Endothelial cell of umbilical vein (primary cell): Measurements from ENCODE around the gene SENP6. TPM values are rescaled to one million over a fixed set of nuclear protein-coding genes. Genes with fewer than 3 reads are reported as not detected.

Source experiments
- Bru-seq: library from RNA; stranded (reverse); fragments of 400-500 nt; gene quantifications from one replicate; lab custom pipeline; 2021; lab: Mats Ljungman, UMichigan
- BruChase-seq, 2 experiments: library from RNA; stranded (reverse); fragments of 400-500 nt; gene quantifications; one replicate each; lab custom pipeline; 2021; lab: Mats Ljungman, UMichigan
- BruUV-seq: library from RNA; stranded (reverse); fragments of 400-500 nt; replicated peaks from 2 replicates; lab custom pipeline; 2021; lab: Mats Ljungman, UMichigan
- CTCF ChIA-PET: fragments of 300-600, 350-600 bp; sonication (Branson Sonifier 250); formaldehyde crosslinking; loops from one replicate; lab custom pipeline; 2021; ENCODE audit warnings: antibody characterized with exemption, inconsistent platforms; lab: Charles Lee
- POLR2A ChIA-PET: fragments of 300-600, 350-600 bp; sonication (Branson Sonifier 250); formaldehyde crosslinking; loops from one replicate; lab custom pipeline; 2021; ENCODE audit warnings: antibody characterized with exemption, inconsistent platforms; lab: Charles Lee
- DNase-seq: peaks from one replicate; pipeline ENCODE4 v3.0.0-alpha.2; 2011; ENCODE audit warnings: low read depth, low spot score
- FAIRE-seq: peaks from 2 replicates; lab custom pipeline; 2011; peaks lifted over from hg19 to GRCh38; lab: Jason Lieb, UNC
- H2AFZ ChIP-seq: 2 replicates; pipeline ENCODE4 v1.6.0; 2012; ENCODE audit warnings: low read depth, low read length, control low read depth, inconsistent platforms
- H3K27ac ChIP-seq: 2 replicates; pipeline ENCODE4 v1.5.1; 2011; ENCODE audit warnings: low read depth, mild to moderate bottlenecking, control low read depth, low read length, moderate library complexity; ENCODE audit not compliant: insufficient read depth
- H3K27me3 ChIP-seq, 2 experiments: 2 replicates each; pipeline versions ENCODE4 v1.6.0 to v1.6.1; 2011; ENCODE audit warnings: low read length in 2 of 2, mixed read lengths in 1 of 2; ENCODE audit not compliant: control insufficient read depth in 2 of 2, insufficient read depth in 2 of 2
- H3K36me3 ChIP-seq, 2 experiments: 2 replicates in 1 of 2; 3 replicates in 1 of 2; pipeline ENCODE4 v1.5.1; 2011; ENCODE audit warnings: low read length in 2 of 2, mild to moderate bottlenecking in 1 of 2, moderate library complexity in 1 of 2; ENCODE audit not compliant: control insufficient read depth in 2 of 2, insufficient read depth in 2 of 2; ENCODE audit errors: extremely low read depth in 1 of 2
- H3K4me1 ChIP-seq: 3 replicates; pipeline ENCODE4 v1.5.1; 2011; ENCODE audit warnings: mild to moderate bottlenecking, low read length; ENCODE audit not compliant: control insufficient read depth, insufficient read depth; ENCODE audit errors: extremely low read depth
- H3K4me2 ChIP-seq: 2 replicates; pipeline ENCODE4 v1.6.1; 2011; ENCODE audit warnings: low read length, control low read depth, mixed read lengths; ENCODE audit not compliant: insufficient read depth
- H3K4me3 ChIP-seq, 3 experiments: fragments of 200-600 bp in 1 of 3; sonication (generic), shearing (Covaris generic) in 1 of 3; replicated peaks in 1 of 3; 2 replicates each; pipeline ENCODE4 v1.5.1; 2011 to 2016; ENCODE audit warnings: control low read depth in 3 of 3, low read length in 3 of 3, mild to moderate bottlenecking in 2 of 3, inconsistent platforms in 1 of 3, low read depth in 1 of 3, moderate library complexity in 1 of 3; ENCODE audit not compliant: insufficient read depth in 1 of 3
- H3K79me2 ChIP-seq: 2 replicates; pipeline ENCODE4 v1.6.0; 2012; ENCODE audit warnings: low read length, inconsistent platforms; ENCODE audit not compliant: control insufficient read depth, insufficient read depth
- H3K9ac ChIP-seq: replicated peaks from 2 replicates; pipeline ENCODE3; 2011; ENCODE audit warnings: low read length, control low read depth; ENCODE audit not compliant: insufficient read depth; ENCODE audit errors: extremely low read depth
- H3K9me1 ChIP-seq: replicated peaks from 3 replicates; pipeline ENCODE4 v1.6.0; 2011; ENCODE audit warnings: mild to moderate bottlenecking, low read length; ENCODE audit not compliant: control insufficient read depth, insufficient read depth; ENCODE audit errors: extremely low read depth
- H3K9me3 ChIP-seq: replicated peaks from 2 replicates; pipeline ENCODE4 v1.5.1; 2012; ENCODE audit warnings: low read length, inconsistent platforms; ENCODE audit not compliant: control insufficient read depth, insufficient read depth
- H4K20me1 ChIP-seq: replicated peaks from 2 replicates; pipeline ENCODE3; 2011; ENCODE audit warnings: mild to moderate bottlenecking, low read length; ENCODE audit not compliant: control insufficient read depth, insufficient read depth; ENCODE audit errors: extremely low read depth
- GATA2 ChIP-seq: IDR thresholded peaks from 2 replicates; pipeline ENCODE4 v1.7.0; 2011; ENCODE audit warnings: low read depth, mild to moderate bottlenecking, moderate library complexity, mixed read lengths, low read length; ENCODE audit not compliant: insufficient read length, insufficient read depth
- POLR2A ChIP-seq: IDR thresholded peaks from 2 replicates; pipeline ENCODE4 v1.6.1; 2012; ENCODE audit warnings: low read depth, mild to moderate bottlenecking, control low read depth, low read length
- POLR2AphosphoS5 ChIP-seq: IDR thresholded peaks from 2 replicates; pipeline ENCODE4 v1.6.1; 2012; ENCODE audit warnings: low read depth, mild to moderate bottlenecking, control low read depth, low read length, moderate library complexity; ENCODE audit not compliant: insufficient read depth
- dilution Hi-C: fragments of 300-500 bp; cut with MboI; formaldehyde crosslinking; loops from one replicate; pipeline ENCODE4 v1.15.0; 2019; ENCODE audit warnings: low sequenced_read_pairs; ENCODE audit not compliant: extremely low pct_ligation_motif_present
- intact Hi-C: fragments of 100-400 bp; cut with micrococcal nuclease; formaldehyde crosslinking; loops from one replicate; pipeline ENCODE4 v1.10.0; 2022
- long read RNA-seq: library from polyadenylated mRNA; stranded (forward); transcript quantifications from one replicate; pipeline ENCODE4 v2.0.0, GENCODE V29; 2021
- polyA minus RNA-seq, 3 experiments: library from RNA; depleted of rRNA, polyadenylated mRNA; stranded (reverse); fragments of >200 nt; gene quantifications; 1 replicate in 1 of 3; 2 replicates in 2 of 3; pipeline ENCODE4 v1.2.3, GENCODE V29; 2011
- polyA plus RNA-seq, 4 experiments: library from polyadenylated mRNA; depleted of rRNA in 3 of 4; stranded (reverse) in 3 of 4; unstranded in 1 of 4; fragments of >200 nt; gene quantifications; 2 replicates each; pipeline versions ENCODE4 v1.2.1 to v1.2.3, GENCODE V29; 2011 to 2012; ENCODE audit warnings: missing spikeins in 1 of 4
- total RNA-seq: library from RNA; stranded (reverse); gene quantifications from 2 replicates; pipeline ENCODE4 v1.2.3, GENCODE V29; 2021
- TF ChIP-seq, protein P1 (sequence below), 2 donors: IDR thresholded peaks; 1 replicate in 1 of 2; 2 replicates in 1 of 2; pipeline ENCODE4 v1.5.1; 2011; ENCODE audit warnings: low read length in 2 of 2, mild to moderate bottlenecking in 2 of 2, moderate library complexity in 2 of 2, control low read depth in 1 of 2, inconsistent platforms in 1 of 2, low read depth in 1 of 2; ENCODE audit not compliant: insufficient read depth in 1 of 2; ENCODE audit errors: extremely low read depth in 1 of 2
- TF ChIP-seq, protein P2 (sequence below): IDR thresholded peaks from 2 replicates; pipeline ENCODE4 v1.6.1; 2011; ENCODE audit not compliant: insufficient read depth, insufficient read length

SENP6 gene, protein sequence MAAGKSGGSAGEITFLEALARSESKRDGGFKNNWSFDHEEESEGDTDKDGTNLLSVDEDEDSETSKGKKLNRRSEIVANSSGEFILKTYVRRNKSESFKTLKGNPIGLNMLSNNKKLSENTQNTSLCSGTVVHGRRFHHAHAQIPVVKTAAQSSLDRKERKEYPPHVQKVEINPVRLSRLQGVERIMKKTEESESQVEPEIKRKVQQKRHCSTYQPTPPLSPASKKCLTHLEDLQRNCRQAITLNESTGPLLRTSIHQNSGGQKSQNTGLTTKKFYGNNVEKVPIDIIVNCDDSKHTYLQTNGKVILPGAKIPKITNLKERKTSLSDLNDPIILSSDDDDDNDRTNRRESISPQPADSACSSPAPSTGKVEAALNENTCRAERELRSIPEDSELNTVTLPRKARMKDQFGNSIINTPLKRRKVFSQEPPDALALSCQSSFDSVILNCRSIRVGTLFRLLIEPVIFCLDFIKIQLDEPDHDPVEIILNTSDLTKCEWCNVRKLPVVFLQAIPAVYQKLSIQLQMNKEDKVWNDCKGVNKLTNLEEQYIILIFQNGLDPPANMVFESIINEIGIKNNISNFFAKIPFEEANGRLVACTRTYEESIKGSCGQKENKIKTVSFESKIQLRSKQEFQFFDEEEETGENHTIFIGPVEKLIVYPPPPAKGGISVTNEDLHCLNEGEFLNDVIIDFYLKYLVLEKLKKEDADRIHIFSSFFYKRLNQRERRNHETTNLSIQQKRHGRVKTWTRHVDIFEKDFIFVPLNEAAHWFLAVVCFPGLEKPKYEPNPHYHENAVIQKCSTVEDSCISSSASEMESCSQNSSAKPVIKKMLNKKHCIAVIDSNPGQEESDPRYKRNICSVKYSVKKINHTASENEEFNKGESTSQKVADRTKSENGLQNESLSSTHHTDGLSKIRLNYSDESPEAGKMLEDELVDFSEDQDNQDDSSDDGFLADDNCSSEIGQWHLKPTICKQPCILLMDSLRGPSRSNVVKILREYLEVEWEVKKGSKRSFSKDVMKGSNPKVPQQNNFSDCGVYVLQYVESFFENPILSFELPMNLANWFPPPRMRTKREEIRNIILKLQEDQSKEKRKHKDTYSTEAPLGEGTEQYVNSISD
- 97.7 and 99.1 TPM in 2 replicates for total RNA-seq
- polyA plus RNA-seq = 7.8 and 11.5 TPM in 2 replicates
- polyA plus RNA-seq (2011; cell fraction: cytosol; rRNA removed) = 20.6 TPM in 2 replicates
- 72.7 and 103 TPM in 2 replicates for polyA plus RNA-seq (2011; cell fraction: nucleus; rRNA removed)
- 40.2 and 54.0 TPM in 2 replicates for polyA plus RNA-seq (2012)
- 25.0 and 25.3 TPM in 2 replicates for polyA minus RNA-seq
- polyA minus RNA-seq (2011; cell fraction: cytosol; rRNA and poly(A)+ RNA removed) = 23.7 TPM
- polyA minus RNA-seq (2011; cell fraction: nucleus; rRNA and poly(A)+ RNA removed) = 113 and 147 TPM in 2 replicates
- Bru-seq, nascent RNA = percentile 96 among the genes with signal in this experiment
- BruChase-seq, experiment 1, labeled RNA remaining after a 6-hour chase = percentile 90 among the genes with signal in this experiment
- percentile 94 among the genes with signal in this experiment for BruChase-seq, experiment 2, labeled RNA remaining after a 2-hour chase
- long read RNA-seq, full-length matches to known transcripts = 12 of 47 reads
- long read RNA-seq, partial matches to known transcripts = 7 of 47 reads
- long read RNA-seq, other reads (novel, unspliced or antisense) = 28 of 47 reads

DNA sequence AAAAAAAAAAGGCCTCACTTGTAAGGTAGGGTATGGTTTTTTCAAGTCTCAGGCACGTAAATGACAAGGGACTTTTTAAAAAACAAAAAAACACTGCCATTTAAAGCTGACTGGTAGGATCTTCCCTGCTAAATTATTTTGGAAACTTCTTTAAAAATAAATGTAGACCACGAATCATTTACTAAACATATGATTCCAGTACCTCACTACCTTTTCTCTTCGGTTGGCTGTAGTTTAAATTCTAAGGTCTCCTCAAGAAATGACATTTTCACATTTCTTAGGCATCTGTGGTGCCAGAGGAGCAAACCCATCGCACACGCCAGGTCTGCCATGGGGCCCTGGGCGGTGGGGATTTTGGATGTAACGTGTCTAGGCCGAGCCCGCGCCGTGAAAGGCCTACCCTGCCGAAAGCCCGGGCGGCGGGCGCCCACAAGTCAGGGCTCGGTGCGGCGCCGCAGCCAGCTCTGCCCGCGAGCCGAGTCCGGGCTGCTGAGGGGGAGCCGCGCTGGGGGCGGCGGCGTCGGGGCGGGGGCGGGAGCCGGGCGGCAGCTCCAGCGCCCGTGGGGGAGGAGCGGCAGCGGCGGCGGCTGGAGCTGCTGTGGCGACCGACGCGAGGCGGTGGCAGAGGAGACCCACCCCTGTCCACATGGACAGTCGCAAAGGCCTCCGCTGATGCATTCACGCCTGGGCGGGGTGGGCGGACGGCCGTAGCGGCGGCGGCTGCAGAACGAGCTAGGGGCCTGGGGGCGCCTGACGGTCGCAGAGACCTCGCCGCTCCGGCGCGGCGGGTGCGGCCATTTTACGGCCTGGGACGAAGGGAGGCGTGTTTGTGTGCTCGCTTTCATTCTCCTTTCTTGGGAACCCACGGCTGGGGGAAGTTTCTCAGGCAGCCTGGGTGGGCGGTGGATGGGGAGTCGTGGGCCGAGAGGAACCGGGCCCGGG is at the start of gene SENP6:
Gene SENP6 (plus strand): TSS at position 577 of the 942 bp plus-strand sequence. CDS start 645 bp downstream, outside the sequence.
- DNase-seq = peak; percentile 86
- CTCF ChIA-PET = interaction anchor here (1.1 to 1.5 kb wide), 4 partner anchors 10 to 136 kb away, joined by 3 to 5 read pairs (median 4); no protein-coding TSS in a partner anchor
- TF ChIP-seq POLR2A (peak; percentile 88), GATA2 (no peak), POLR2AphosphoS5 (peak; percentile 94)
- TF ChIP-seq, protein P1, sequence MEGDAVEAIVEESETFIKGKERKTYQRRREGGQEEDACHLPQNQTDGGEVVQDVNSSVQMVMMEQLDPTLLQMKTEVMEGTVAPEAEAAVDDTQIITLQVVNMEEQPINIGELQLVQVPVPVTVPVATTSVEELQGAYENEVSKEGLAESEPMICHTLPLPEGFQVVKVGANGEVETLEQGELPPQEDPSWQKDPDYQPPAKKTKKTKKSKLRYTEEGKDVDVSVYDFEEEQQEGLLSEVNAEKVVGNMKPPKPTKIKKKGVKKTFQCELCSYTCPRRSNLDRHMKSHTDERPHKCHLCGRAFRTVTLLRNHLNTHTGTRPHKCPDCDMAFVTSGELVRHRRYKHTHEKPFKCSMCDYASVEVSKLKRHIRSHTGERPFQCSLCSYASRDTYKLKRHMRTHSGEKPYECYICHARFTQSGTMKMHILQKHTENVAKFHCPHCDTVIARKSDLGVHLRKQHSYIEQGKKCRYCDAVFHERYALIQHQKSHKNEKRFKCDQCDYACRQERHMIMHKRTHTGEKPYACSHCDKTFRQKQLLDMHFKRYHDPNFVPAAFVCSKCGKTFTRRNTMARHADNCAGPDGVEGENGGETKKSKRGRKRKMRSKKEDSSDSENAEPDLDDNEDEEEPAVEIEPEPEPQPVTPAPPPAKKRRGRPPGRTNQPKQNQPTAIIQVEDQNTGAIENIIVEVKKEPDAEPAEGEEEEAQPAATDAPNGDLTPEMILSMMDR (IDR thresholded peaks at IDR 0.05; ENCODE audit: extremely low read depth in 1 of 2, insufficient read depth in 1 of 2, low read depth in 1 of 2, low read length in 2 of 2) = no peak
- TF ChIP-seq, protein P2, sequence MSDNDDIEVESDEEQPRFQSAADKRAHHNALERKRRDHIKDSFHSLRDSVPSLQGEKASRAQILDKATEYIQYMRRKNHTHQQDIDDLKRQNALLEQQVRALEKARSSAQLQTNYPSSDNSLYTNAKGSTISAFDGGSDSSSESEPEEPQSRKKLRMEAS = no peak

More for the DNA sequence above, at the start of gene SENP6:
- Histone ChIP-seq H3K9me1 (no peaks in the 10 kb centered on the region), H3K27ac (peak within 1 kb of the TSS; percentile 95), H2AFZ (peak within 1 kb of the TSS; percentile 98), H3K79me2 (peaks cover 54% of the 10 kb centered on the region), H3K27me3 (no peaks in the 10 kb centered on the region), H3K4me1 (peaks cover 11% of the 10 kb centered on the region), H3K9ac (peak within 1 kb of the TSS; percentile 92), H4K20me1 (peaks cover 1% of the 10 kb centered on the region), H3K4me2 (peak within 1 kb of the TSS; percentile 97), H3K36me3 (no peaks in the 10 kb centered on the region), H3K9me3 (no peaks in the 10 kb centered on the region), H3K4me3 (peak within 1 kb of the TSS; percentile 85 to 98 (median 95))
- intact Hi-C loops = loop anchor here (5.0 kb wide), 1 partner anchor 151 kb away; no protein-coding TSS in a partner anchor
- TSS peak; percentile 79 for BruUV-seq
- dilution Hi-C loops = no loop called here
- FAIRE-seq = no peak
- POLR2A ChIA-PET = interaction anchor here (0.6 to 1.4 kb wide), 6 partner anchors 13 to 317 kb away, joined by 3 to 5 read pairs (median 4); partner anchors contain the start of gene TMEM30A
